Esophagus (tissue), 2 donors: ENCODE data around the gene ZCCHC13. TPM values are rescaled to one million over a fixed set of nuclear protein-coding genes. Genes with fewer than 3 reads are reported as not detected.

ENCODE experiments used
- H3K27ac ChIP-seq, 2 donors: one replicate each; pipeline ENCODE4 v1.5.1; 2013; ENCODE audit warnings: low read depth in 2 of 2, mild to moderate bottlenecking in 2 of 2, inconsistent platforms in 1 of 2, low read length in 1 of 2, moderate library complexity in 1 of 2
- H3K27me3 ChIP-seq, 2 donors: one replicate each; pipeline ENCODE4 v1.6.1; 2013; ENCODE audit warnings: low read length in 2 of 2, control low read depth in 1 of 2, mild to moderate bottlenecking in 1 of 2; ENCODE audit not compliant: insufficient read depth in 2 of 2, control insufficient read depth in 1 of 2
- H3K36me3 ChIP-seq, 2 donors: one replicate each; pipeline ENCODE4 v1.6.1; 2013; ENCODE audit warnings: low read length in 1 of 2; ENCODE audit not compliant: control insufficient read depth in 2 of 2, insufficient read depth in 2 of 2
- H3K4me1 ChIP-seq, 2 donors: one replicate each; pipeline ENCODE4 v1.6.1; 2013; ENCODE audit warnings: low read length in 1 of 2; ENCODE audit not compliant: control insufficient read depth in 2 of 2, insufficient read depth in 2 of 2
- H3K4me3 ChIP-seq, 2 donors: one replicate each; pipeline ENCODE4 v1.5.1; 2013; ENCODE audit warnings: low read length in 2 of 2, mild to moderate bottlenecking in 2 of 2, low read depth in 1 of 2, moderate library complexity in 1 of 2
- H3K9me3 ChIP-seq, 2 donors: one replicate each; pipeline ENCODE4 v1.6.1; 2013; ENCODE audit warnings: mild to moderate bottlenecking in 2 of 2, low read depth in 1 of 2, low read length in 1 of 2, moderate library complexity in 1 of 2; ENCODE audit not compliant: control insufficient read depth in 2 of 2, insufficient read depth in 1 of 2
- WGBS, 2 donors: extraction: QIAGEN DNeasy Blood & Tissue Kit; methylation state at CpG; one replicate each; pipeline ENCODE4 v1.1.7; 2013; 5-methylcytosine and 5-hydroxymethylcytosine counted together
- polyA plus RNA-seq, 2 donors: library from polyadenylated mRNA; stranded (reverse); fragments of 200-250 nt; gene quantifications; one replicate each; pipeline ENCODE4 v1.2.3, GENCODE V29; 2013
- donor health status: healthy with polysubstance abuse.
- donor health status: Bipolar disorder and iron deficiency.

The ZCCHC13 gene
- polyA plus RNA-seq, 2 donors, result not detected

- 11 to 31% methylated on average over 1 of the region's 1 CpG for WGBS, 2 donors
- Histone ChIP-seq H3K27ac (no peak overlapping the region), H3K9me3 (no peaks in the 10 kb centered on the region), H3K4me1 (no peaks in the 10 kb centered on the region), H3K36me3 (peaks cover 0 to 7% of the 10 kb centered on the region in 2 donors), H3K27me3 (no peaks in the 10 kb centered on the region), H3K4me3 (no peak overlapping the region)
Observed at GRCh38 chrX:74284391-74284952, 19.5 kb upstream of the ZCCHC13 start.

GRCh38 chrX:74286950-74287740 is 16.8 kb upstream of the ZCCHC13 start:
- Histone ChIP-seq H3K4me3 (no peak overlapping the region), H3K9me3 (no peaks in the 10 kb centered on the region), H3K27ac (no peak overlapping the region), H3K4me1 (no peaks in the 10 kb centered on the region), H3K36me3 (peaks cover 0 to 5% of the 10 kb centered on the region in 2 donors), H3K27me3 (no peaks in the 10 kb centered on the region)
- WGBS, 2 donors, result 79 to 87% methylated on average over 5 of the region's 5 CpGs

DNA sequence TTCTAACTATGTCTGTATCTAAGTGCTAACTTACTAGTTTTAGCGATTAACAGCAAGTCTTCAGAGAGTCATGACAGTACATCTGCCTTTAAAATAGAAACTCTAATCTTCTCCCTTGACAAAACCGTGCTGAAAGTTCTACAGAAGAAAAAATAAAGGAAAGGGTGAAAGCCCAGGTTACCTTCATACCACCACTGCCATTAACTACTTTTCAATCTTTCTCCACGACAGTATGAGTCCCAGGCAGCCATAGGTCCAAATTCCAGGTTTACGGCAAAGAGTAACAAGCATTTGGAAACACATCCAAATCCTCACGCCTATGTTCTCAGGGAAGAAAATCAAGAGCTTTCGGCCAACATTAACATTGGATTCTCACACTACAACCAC is 12.4 kb upstream of the ZCCHC13 start:
- peak overlapping the region; percentile 68 to 71 for H3K4me3 ChIP-seq
- no peaks in the 10 kb centered on the region for H3K4me1 ChIP-seq
- H3K27me3 ChIP-seq, result no peaks in the 10 kb centered on the region
- peak overlapping the region; percentile 96 to 97 for H3K27ac ChIP-seq
- H3K9me3 ChIP-seq, result peaks cover 0 to 4% of the 10 kb centered on the region in 2 donors
- H3K36me3 ChIP-seq, result no peaks in the 10 kb centered on the region
- WGBS, 2 donors, result 1 to 20% methylated on average over 6 of the region's 6 CpGs

GRCh38 chrX:74291964-74292807 is 11.8 kb upstream of the ZCCHC13 start:
- H3K4me3 ChIP-seq, result peak overlapping the region; percentile 68 to 71
- peak overlapping the region; percentile 96 to 97 for H3K27ac ChIP-seq
- H3K36me3 ChIP-seq, result no peaks in the 10 kb centered on the region
- H3K9me3 ChIP-seq, result peaks cover 0 to 4% of the 10 kb centered on the region in 2 donors
- WGBS, 2 donors, result 0 to 27% methylated on average over 42 of the region's 42 CpGs
- H3K4me1 ChIP-seq, result no peaks in the 10 kb centered on the region
- H3K27me3 ChIP-seq, result no peaks in the 10 kb centered on the region

GRCh38 chrX:74292808-74293123 is 11.2 kb upstream of the ZCCHC13 start:
- Histone ChIP-seq H3K9me3 (peaks cover 0 to 4% of the 10 kb centered on the region in 2 donors), H3K36me3 (no peaks in the 10 kb centered on the region), H3K27ac (peak overlapping the region; percentile 96 to 97), H3K27me3 (no peaks in the 10 kb centered on the region), H3K4me3 (peak overlapping the region; percentile 58 to 68), H3K4me1 (no peaks in the 10 kb centered on the region)
- WGBS, 2 donors, result 0 to 16% methylated on average over 9 of the region's 9 CpGs

- H3K4me1 ChIP-seq, result no peaks in the 10 kb centered on the region
- H3K27ac ChIP-seq, result peak overlapping the region; percentile 15 to 97
- 2 to 20% methylated on average over 24 to 25 of the region's 25 CpGs for WGBS, 2 donors
- no peaks in the 10 kb centered on the region for H3K27me3 ChIP-seq
- H3K4me3 ChIP-seq, result peak overlapping the region; percentile 58 to 68
- H3K36me3 ChIP-seq, result no peaks in the 10 kb centered on the region
- peaks cover 0 to 4% of the 10 kb centered on the region in 2 donors for H3K9me3 ChIP-seq
Observed at GRCh38 chrX:74293343-74293946, 10.5 kb upstream of the ZCCHC13 start.

DNA sequence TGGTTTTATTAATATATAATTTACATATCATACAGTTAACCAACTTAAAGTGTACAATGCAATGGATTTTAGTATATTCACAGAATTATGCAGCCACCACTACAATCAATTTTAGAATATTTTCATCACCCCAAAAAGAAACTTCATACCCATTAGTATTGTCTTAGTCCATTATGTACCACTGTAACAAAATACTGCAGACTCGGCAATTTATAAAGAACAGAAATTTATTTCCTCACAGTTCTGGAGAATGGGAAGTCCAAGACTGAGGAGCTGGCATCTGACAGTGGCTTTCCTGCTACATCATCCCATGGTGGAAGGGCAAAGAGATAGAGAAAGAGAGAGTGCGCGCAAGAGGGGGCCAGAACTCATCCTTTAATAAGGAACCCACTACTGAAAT is 8.9 kb upstream of the ZCCHC13 start:
- 97 to 99% methylated on average over 3 of the region's 3 CpGs for WGBS, 2 donors
- Histone ChIP-seq H3K4me1 (no peaks in the 10 kb centered on the region), H3K36me3 (no peaks in the 10 kb centered on the region), H3K27ac (no peak overlapping the region), H3K4me3 (no peak overlapping the region), H3K9me3 (peaks cover 0 to 4% of the 10 kb centered on the region in 2 donors), H3K27me3 (no peaks in the 10 kb centered on the region)

GRCh38 chrX:74297766-74298165 is 6.2 kb upstream of the ZCCHC13 start:
- Histone ChIP-seq H3K27me3 (no peaks in the 10 kb centered on the region), H3K36me3 (no peaks in the 10 kb centered on the region), H3K27ac (no peak overlapping the region), H3K4me1 (no peaks in the 10 kb centered on the region), H3K4me3 (no peak overlapping the region), H3K9me3 (no peaks in the 10 kb centered on the region)
- WGBS, 2 donors, result 84 to 90% methylated on average over 4 of the region's 4 CpGs

DNA sequence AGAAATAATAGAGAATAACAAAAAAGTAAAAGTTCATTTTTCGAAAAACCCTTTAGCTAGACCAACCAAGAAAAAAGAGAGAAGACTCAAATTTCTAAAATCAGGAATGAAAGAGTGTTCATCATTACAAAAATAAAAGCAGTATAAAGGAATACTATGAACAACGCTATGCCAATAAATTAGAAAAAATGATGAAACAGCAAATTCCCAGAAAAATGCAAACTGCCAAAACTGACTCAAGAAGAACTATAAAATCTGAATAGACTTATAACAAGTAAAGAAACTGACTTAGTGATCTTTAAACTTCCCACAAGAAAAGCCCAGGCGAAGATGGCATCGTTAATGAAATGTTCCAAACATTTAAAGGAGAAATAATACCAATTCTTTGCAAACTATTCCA is 3.1 kb upstream of the ZCCHC13 start:
- H3K4me1 ChIP-seq, result no peaks in the 10 kb centered on the region
- H3K27me3 ChIP-seq, result no peaks in the 10 kb centered on the region
- H3K9me3 ChIP-seq, result no peaks in the 10 kb centered on the region
- no peak overlapping the region for H3K4me3 ChIP-seq
- H3K27ac ChIP-seq, result no peak overlapping the region
- 79 to 90% methylated on average over 4 of the region's 4 CpGs for WGBS, 2 donors
- H3K36me3 ChIP-seq, result no peaks in the 10 kb centered on the region
